HG03108 (cell line): ENCODE results near the gene DAW1.
"Not testable (repeated sequence)": the region's sequence is repeated elsewhere in the genome, so short reads cannot be mapped to it uniquely, and the experiment has no call there.

ENCODE experiments used
- ATAC-seq: cut with Tn5 transposase; IDR thresholded peaks from one replicate; pipeline ENCODE4 v1.9.1; 2021; ENCODE audit warnings: moderate library complexity; ENCODE audit not compliant: unreplicated experiment

DAW1 gene

GRCh38 chr2:227871375-227871791 lies at the start of gene DAW1:
TSS of gene DAW1 (plus strand) at chr2:227871631. CDS start at chr2:227871690, 59 bp downstream.
- no peak for ATAC-seq

GRCh38 chr2:227822416-227823003 lies 48.9 kb upstream of the DAW1 start:
- no peak for ATAC-seq

GRCh38 chr2:227823922-227824321 lies 47.5 kb upstream of the DAW1 start:
- no peak for ATAC-seq

- no peak for ATAC-seq
Observed at GRCh38 chr2:227824711-227825110, 46.7 kb upstream of the DAW1 start.

GRCh38 chr2:227826019-227826521 lies 45.4 kb upstream of the DAW1 start:
- ATAC-seq = no peak

GRCh38 chr2:227826563-227826962 lies 44.9 kb upstream of the DAW1 start:
- no peak for ATAC-seq

GRCh38 chr2:227827143-227827542 lies 44.3 kb upstream of the DAW1 start:
- ATAC-seq = no peak

- no peak for ATAC-seq
Observed at GRCh38 chr2:227828477-227828912, 42.9 kb upstream of the DAW1 start.

- no peak for ATAC-seq
Observed at GRCh38 chr2:227829337-227829736, 42.1 kb upstream of the DAW1 start.

- ATAC-seq = no peak
Observed at GRCh38 chr2:227834423-227834822, 37.0 kb upstream of the DAW1 start.

GRCh38 chr2:227834916-227835650 lies 36.3 kb upstream of the DAW1 start:
- ATAC-seq = no peak

- not testable (repeated sequence) for ATAC-seq
Observed at GRCh38 chr2:227839339-227840129, 31.9 kb upstream of the DAW1 start.

- ATAC-seq = no peak
Observed at GRCh38 chr2:227846831-227847230, 24.6 kb upstream of the DAW1 start.

GRCh38 chr2:227848146-227848545 lies 23.3 kb upstream of the DAW1 start:
- no peak for ATAC-seq

- no peak for ATAC-seq
Observed at GRCh38 chr2:227848586-227848985, 22.8 kb upstream of the DAW1 start.

- ATAC-seq = no peak
Observed at GRCh38 chr2:227849906-227850305, 21.5 kb upstream of the DAW1 start.

GRCh38 chr2:227853204-227853629 lies 18.2 kb upstream of the DAW1 start:
- no peak for ATAC-seq

- ATAC-seq = no peak
Observed at GRCh38 chr2:227853765-227854271, 17.6 kb upstream of the DAW1 start.

- ATAC-seq = no peak
Observed at GRCh38 chr2:227855440-227855839, 16.0 kb upstream of the DAW1 start.

- no peak for ATAC-seq
Observed at GRCh38 chr2:227856697-227857096, 14.7 kb upstream of the DAW1 start.

- no peak for ATAC-seq
Observed at GRCh38 chr2:227860221-227860641, 11.2 kb upstream of the DAW1 start.
